ENCODE results near the gene PCBP2.

The PCBP2 gene

GRCh38 chr12:53450936-53451335 lies 966 bp upstream of the PCBP2 start:
- Histone ChIP-seq H3K27ac (ENCODE audit: low read depth, low read length) (no peak overlapping the region), H3K4me1 (ENCODE audit: control insufficient read depth, insufficient read depth, low read length) (peaks cover 13% of the 10 kb centered on the region), H3K9ac (ENCODE audit: low read length) (no peak overlapping the region), H3K27me3 (ENCODE audit: control insufficient read depth, insufficient read depth, low read length) (no peaks in the 10 kb centered on the region), H3K4me3 (ENCODE audit: low read length) (no peak overlapping the region), H3K36me3 (ENCODE audit: control insufficient read depth, insufficient read depth, low read length) (peaks cover 13% of the 10 kb centered on the region)

- Histone ChIP-seq H3K27me3 (ENCODE audit: control insufficient read depth, insufficient read depth, low read length) (no peaks in the 10 kb centered on the region), H3K9ac (ENCODE audit: low read length) (peak overlapping the region; percentile 93), H3K4me1 (ENCODE audit: control insufficient read depth, insufficient read depth, low read length) (peaks cover 13% of the 10 kb centered on the region), H3K4me3 (ENCODE audit: low read length) (peak overlapping the region; percentile 87), H3K27ac (ENCODE audit: low read depth, low read length) (peak overlapping the region; percentile 99), H3K36me3 (ENCODE audit: control insufficient read depth, insufficient read depth, low read length) (peaks cover 22% of the 10 kb centered on the region)
Observed at GRCh38 chr12:53452159-53453077, 516 bp downstream of the PCBP2 start.

GRCh38 chr12:53453953-53454640 lies 2.2 kb downstream of the PCBP2 start:
- Histone ChIP-seq H3K4me1 (ENCODE audit: control insufficient read depth, insufficient read depth, low read length) (peaks cover 13% of the 10 kb centered on the region), H3K27me3 (ENCODE audit: control insufficient read depth, insufficient read depth, low read length) (no peaks in the 10 kb centered on the region), H3K9ac (ENCODE audit: low read length) (no peak overlapping the region), H3K4me3 (ENCODE audit: low read length) (no peak overlapping the region), H3K36me3 (ENCODE audit: control insufficient read depth, insufficient read depth, low read length) (peaks cover 32% of the 10 kb centered on the region), H3K27ac (ENCODE audit: low read depth, low read length) (no peak overlapping the region)

- Histone ChIP-seq H3K36me3 (ENCODE audit: control insufficient read depth, insufficient read depth, low read length) (peaks cover 34% of the 10 kb centered on the region), H3K4me1 (ENCODE audit: control insufficient read depth, insufficient read depth, low read length) (peaks cover 13% of the 10 kb centered on the region), H3K27ac (ENCODE audit: low read depth, low read length) (no peak overlapping the region), H3K4me3 (ENCODE audit: low read length) (no peak overlapping the region), H3K27me3 (ENCODE audit: control insufficient read depth, insufficient read depth, low read length) (no peaks in the 10 kb centered on the region), H3K9ac (ENCODE audit: low read length) (no peak overlapping the region)
Observed at GRCh38 chr12:53454707-53455106, 2.8 kb downstream of the PCBP2 start.

GRCh38 chr12:53456654-53457366 lies 4.9 kb downstream of the PCBP2 start:
- peaks cover 13% of the 10 kb centered on the region for H3K4me1 ChIP-seq (ENCODE audit: control insufficient read depth, insufficient read depth, low read length)
- no peak overlapping the region for H3K27ac ChIP-seq (ENCODE audit: low read depth, low read length)
- H3K4me3 ChIP-seq (ENCODE audit: low read length), result no peak overlapping the region
- no peak overlapping the region for H3K9ac ChIP-seq (ENCODE audit: low read length)
- peaks cover 53% of the 10 kb centered on the region for H3K36me3 ChIP-seq (ENCODE audit: control insufficient read depth, insufficient read depth, low read length)
- H3K27me3 ChIP-seq (ENCODE audit: control insufficient read depth, insufficient read depth, low read length), result no peaks in the 10 kb centered on the region

GRCh38 chr12:53459097-53459496 lies 7.2 kb downstream of the PCBP2 start:
- Histone ChIP-seq H3K27ac (ENCODE audit: low read depth, low read length) (no peak overlapping the region), H3K36me3 (ENCODE audit: control insufficient read depth, insufficient read depth, low read length) (peaks cover 74% of the 10 kb centered on the region), H3K27me3 (ENCODE audit: control insufficient read depth, insufficient read depth, low read length) (no peaks in the 10 kb centered on the region), H3K9ac (ENCODE audit: low read length) (no peak overlapping the region), H3K4me1 (ENCODE audit: control insufficient read depth, insufficient read depth, low read length) (peaks cover under 1% of the 10 kb centered on the region), H3K4me3 (ENCODE audit: low read length) (no peak overlapping the region)

- no peak overlapping the region for H3K27ac ChIP-seq (ENCODE audit: low read depth, low read length)
- H3K4me3 ChIP-seq (ENCODE audit: low read length), result no peak overlapping the region
- H3K9ac ChIP-seq (ENCODE audit: low read length), result no peak overlapping the region
- H3K36me3 ChIP-seq (ENCODE audit: control insufficient read depth, insufficient read depth, low read length), result peaks cover 81% of the 10 kb centered on the region
- H3K27me3 ChIP-seq (ENCODE audit: control insufficient read depth, insufficient read depth, low read length), result no peaks in the 10 kb centered on the region
- no peaks in the 10 kb centered on the region for H3K4me1 ChIP-seq (ENCODE audit: control insufficient read depth, insufficient read depth, low read length)
Observed at GRCh38 chr12:53461059-53461458, 9.2 kb downstream of the PCBP2 start.

GRCh38 chr12:53461591-53461990 lies 9.7 kb downstream of the PCBP2 start:
- peaks cover 82% of the 10 kb centered on the region for H3K36me3 ChIP-seq (ENCODE audit: control insufficient read depth, insufficient read depth, low read length)
- no peaks in the 10 kb centered on the region for H3K4me1 ChIP-seq (ENCODE audit: control insufficient read depth, insufficient read depth, low read length)
- no peak overlapping the region for H3K27ac ChIP-seq (ENCODE audit: low read depth, low read length)
- H3K4me3 ChIP-seq (ENCODE audit: low read length), result no peak overlapping the region
- H3K9ac ChIP-seq (ENCODE audit: low read length), result no peak overlapping the region
- no peaks in the 10 kb centered on the region for H3K27me3 ChIP-seq (ENCODE audit: control insufficient read depth, insufficient read depth, low read length)

- peaks cover 87% of the 10 kb centered on the region for H3K36me3 ChIP-seq (ENCODE audit: control insufficient read depth, insufficient read depth, low read length)
- H3K4me3 ChIP-seq (ENCODE audit: low read length), result no peak overlapping the region
- no peak overlapping the region for H3K9ac ChIP-seq (ENCODE audit: low read length)
- no peaks in the 10 kb centered on the region for H3K4me1 ChIP-seq (ENCODE audit: control insufficient read depth, insufficient read depth, low read length)
- H3K27ac ChIP-seq (ENCODE audit: low read depth, low read length), result no peak overlapping the region
- H3K27me3 ChIP-seq (ENCODE audit: control insufficient read depth, insufficient read depth, low read length), result no peaks in the 10 kb centered on the region
Observed at GRCh38 chr12:53462935-53463334, 11.0 kb downstream of the PCBP2 start.

- Histone ChIP-seq H3K9ac (ENCODE audit: low read length) (no peak overlapping the region), H3K27ac (ENCODE audit: low read depth, low read length) (no peak overlapping the region), H3K36me3 (ENCODE audit: control insufficient read depth, insufficient read depth, low read length) (peaks cover 86% of the 10 kb centered on the region), H3K4me1 (ENCODE audit: control insufficient read depth, insufficient read depth, low read length) (no peaks in the 10 kb centered on the region), H3K27me3 (ENCODE audit: control insufficient read depth, insufficient read depth, low read length) (no peaks in the 10 kb centered on the region), H3K4me3 (ENCODE audit: low read length) (no peak overlapping the region)
Observed at GRCh38 chr12:53463802-53464560, 12.1 kb downstream of the PCBP2 start.

- Histone ChIP-seq H3K9ac (ENCODE audit: low read length) (no peak overlapping the region), H3K27ac (ENCODE audit: low read depth, low read length) (no peak overlapping the region), H3K27me3 (ENCODE audit: control insufficient read depth, insufficient read depth, low read length) (no peaks in the 10 kb centered on the region), H3K4me3 (ENCODE audit: low read length) (no peak overlapping the region), H3K4me1 (ENCODE audit: control insufficient read depth, insufficient read depth, low read length) (no peaks in the 10 kb centered on the region), H3K36me3 (ENCODE audit: control insufficient read depth, insufficient read depth, low read length) (peaks cover 89% of the 10 kb centered on the region)
Observed at GRCh38 chr12:53464685-53465418, 12.9 kb downstream of the PCBP2 start.

Data from rectal smooth muscle tissue (tissue), 1 donor.